IPS-NIHi11 (cell line): ENCODE measurements around the gene HBE1.
"Not testable (repeated sequence)": the region's sequence is repeated elsewhere in the genome, so short reads cannot be mapped to it uniquely, and the experiment has no call there.

ENCODE experiments used
- DNase-seq: peaks from one replicate; pipeline ENCODE4 v3.0.0; 2012; ENCODE audit warnings: mixed read lengths, low spot score

Gene HBE1

GRCh38 chr11:5252919-5253265, 16.9 kb downstream of the HBE1 start:
- no peak for DNase-seq

GRCh38 chr11:5252192-5252918, 17.4 kb downstream of the HBE1 start:
- no peak for DNase-seq

- no peak for DNase-seq
Measured at GRCh38 chr11:5251746-5252145, 18.0 kb downstream of the HBE1 start.

- DNase-seq = no peak
Measured at GRCh38 chr11:5250543-5251204, 19.1 kb downstream of the HBE1 start.

- not testable (repeated sequence) for DNase-seq
Measured at GRCh38 chr11:5249807-5250396, 19.8 kb downstream of the HBE1 start, which contains the start of gene HBG1. HBG1 (minus strand) TSS chr11:5249857; CDS start chr11:5249804, 53 bp downstream.

- not testable (repeated sequence) for DNase-seq
Measured at GRCh38 chr11:5248498-5248897, 21.2 kb downstream of the HBE1 start.

- no peak for DNase-seq
Measured at GRCh38 chr11:5247472-5248192, 22.1 kb downstream of the HBE1 start.

GRCh38 chr11:5246772-5247471, 22.8 kb downstream of the HBE1 start:
- DNase-seq = no peak

GRCh38 chr11:5245155-5245554, 24.6 kb downstream of the HBE1 start:
- DNase-seq = no peak

- DNase-seq = no peak
Measured at GRCh38 chr11:5243816-5244180, 25.9 kb downstream of the HBE1 start.

- no peak for DNase-seq
Measured at GRCh38 chr11:5242933-5243815, 26.6 kb downstream of the HBE1 start.

GRCh38 chr11:5242208-5242607, 27.5 kb downstream of the HBE1 start:
- no peak for DNase-seq

- no peak for DNase-seq
Measured at GRCh38 chr11:5241458-5241857, 28.3 kb downstream of the HBE1 start.

GRCh38 chr11:5240458-5240857, 29.3 kb downstream of the HBE1 start:
- DNase-seq = no peak

- no peak for DNase-seq
Measured at GRCh38 chr11:5240056-5240455, 29.7 kb downstream of the HBE1 start.

- DNase-seq = no peak
Measured at GRCh38 chr11:5239046-5239445, 30.7 kb downstream of the HBE1 start.

GRCh38 chr11:5238486-5238885, 31.3 kb downstream of the HBE1 start:
- DNase-seq = no peak

GRCh38 chr11:5237420-5237819, 32.3 kb downstream of the HBE1 start:
- no peak for DNase-seq

GRCh38 chr11:5235364-5236095, 34.2 kb downstream of the HBE1 start:
- DNase-seq = no peak

GRCh38 chr11:5234381-5234834, 35.3 kb downstream of the HBE1 start, which contains the start of gene HBD:
HBD (minus strand) TSS chr11:5234483; CDS start chr11:5234433, 50 bp downstream.
- no peak for DNase-seq
